GM23338 (cell line): ENCODE measurements around the gene IL6. TPM values are rescaled to one million over a fixed set of nuclear protein-coding genes. Genes with fewer than 3 reads are reported as not detected.

Source experiments
- ATAC-seq: fragments of 200-7000 bp; cut with Tn5 transposase; 3 replicates; pipeline ENCODE4 v1.9.1; 2020
- DNase-seq: peaks from one replicate; pipeline ENCODE4 v3.0.0-alpha.2; 2015; ENCODE audit warnings: low spot score
- H2AFZ ChIP-seq: fragments of 200-600 bp; sonication (generic); 2 replicates; pipeline ENCODE4 v1.8.0; 2016; ENCODE audit warnings: antibody characterized with exemption, mild to moderate bottlenecking, moderate library complexity
- H3F3A ChIP-seq: fragments of 200-600 bp; sonication (generic); replicated peaks from 2 replicates; pipeline ENCODE4 v1.8.0; 2017; ENCODE audit warnings: antibody characterized with exemption, mixed run types, low read depth
- H3K27ac ChIP-seq: fragments of 200-600 bp; sonication (generic); 2 replicates; pipeline ENCODE4 v1.6.1; 2016; ENCODE audit warnings: low read depth
- H3K27me3 ChIP-seq: fragments of 200-600 bp; sonication (generic); 2 replicates; pipeline ENCODE4 v1.8.0; 2016; ENCODE audit warnings: mild to moderate bottlenecking, mixed run types, moderate library complexity; ENCODE audit not compliant: insufficient read depth
- H3K36me3 ChIP-seq: fragments of 200-600 bp; sonication (generic); 2 replicates; pipeline ENCODE4 v1.8.0; 2016; ENCODE audit warnings: mild to moderate bottlenecking; ENCODE audit not compliant: insufficient read depth
- H3K4me1 ChIP-seq: fragments of 200-600 bp; sonication (generic); 2 replicates; pipeline ENCODE4 v1.8.0; 2016; ENCODE audit warnings: mild to moderate bottlenecking, moderate library complexity; ENCODE audit not compliant: insufficient read depth
- H3K4me2 ChIP-seq: fragments of 200-600 bp; sonication (generic); 2 replicates; pipeline ENCODE4 v1.7.1; 2017; ENCODE audit warnings: mixed run types
- H3K4me3 ChIP-seq: fragments of 200-600 bp; sonication (generic); 2 replicates; pipeline ENCODE4 v1.6.1; 2016; ENCODE audit warnings: mixed run types
- H3K79me2 ChIP-seq: fragments of 200-600 bp; sonication (generic); replicated peaks from 2 replicates; pipeline ENCODE4 v1.8.0; 2017; ENCODE audit warnings: mild to moderate bottlenecking; ENCODE audit not compliant: insufficient read depth
- H3K9me2 ChIP-seq: fragments of 200-600 bp; sonication (generic); 2 replicates; pipeline ENCODE4 v1.8.0; 2017; ENCODE audit not compliant: insufficient read depth
- H4K20me1 ChIP-seq: fragments of 200-600 bp; sonication (generic); replicated peaks from 2 replicates; pipeline ENCODE4 v1.8.0; 2017; ENCODE audit warnings: mild to moderate bottlenecking; ENCODE audit not compliant: insufficient read depth
- H3K27ac Mint-ChIP-seq: 2 replicates; pipeline ENCODE4 v1.8.0; 2020; ENCODE audit warnings: inconsistent platforms, mild to moderate bottlenecking, moderate library complexity, mixed read lengths
- H3K27me3 Mint-ChIP-seq: 3 replicates; pipeline ENCODE4 v1.8.0; 2022; ENCODE audit warnings: low read depth, mild to moderate bottlenecking, moderate library complexity, mixed read lengths, inconsistent platforms; ENCODE audit not compliant: insufficient read depth, poor library complexity
- H3K36me3 Mint-ChIP-seq: 3 replicates; pipeline ENCODE4 v1.8.0; 2021; ENCODE audit warnings: low read depth, mild to moderate bottlenecking, inconsistent platforms, moderate library complexity, mixed read lengths
- H3K4me1 Mint-ChIP-seq: 3 replicates; pipeline ENCODE4 v1.8.0; 2020; ENCODE audit warnings: mild to moderate bottlenecking, inconsistent platforms, mixed read lengths
- H3K4me3 Mint-ChIP-seq: 3 replicates; pipeline ENCODE4 v1.8.0; 2021; ENCODE audit warnings: moderate library complexity, mild to moderate bottlenecking, inconsistent platforms, mixed read lengths
- H3K9me3 Mint-ChIP-seq: 3 replicates; pipeline ENCODE4 v1.8.0; 2020; ENCODE audit warnings: moderate library complexity, mild to moderate bottlenecking, inconsistent platforms, mixed read lengths
- CREB1 ChIP-seq: fragments of 250-450 bp; sonication (Bioruptor Pico); IDR thresholded peaks from 2 replicates; pipeline ENCODE4 v1.5.0; 2020; ENCODE audit warnings: low read depth, mild to moderate bottlenecking, moderate library complexity
- EZH2 ChIP-seq: fragments of 200-600 bp; sonication (generic); IDR thresholded peaks from one replicate; pipeline ENCODE4 v1.8.0; 2017; ENCODE audit warnings: antibody characterized with exemption, mild to moderate bottlenecking, low read depth; ENCODE audit not compliant: unreplicated experiment
- EZH2phosphoT487 ChIP-seq: fragments of 200-600 bp; sonication (generic); IDR thresholded peaks from one replicate; pipeline ENCODE4 v1.8.1; 2018; ENCODE audit warnings: antibody characterized with exemption; ENCODE audit not compliant: unreplicated experiment
- JUNB ChIP-seq: IDR thresholded peaks from one replicate; pipeline ENCODE4 v1.6.1; 2016; ENCODE audit warnings: antibody characterized with exemption; ENCODE audit not compliant: unreplicated experiment
- NANOG ChIP-seq: IDR thresholded peaks from 2 replicates; pipeline ENCODE4 v1.6.1; 2016; ENCODE audit warnings: antibody characterized with exemption, borderline replicate concordance
- POLR2AphosphoS5 ChIP-seq: IDR thresholded peaks from 2 replicates; pipeline ENCODE4 v1.6.1; 2016; ENCODE audit warnings: antibody characterized with exemption, low read depth
- STAT1 ChIP-seq: IDR thresholded peaks from one replicate; pipeline ENCODE4 v1.6.1; 2016; ENCODE audit warnings: antibody characterized with exemption; ENCODE audit not compliant: unreplicated experiment
- ZNF114 ChIP-seq: fragments of 250-450 bp; sonication (Bioruptor Pico); IDR thresholded peaks from 2 replicates; pipeline ENCODE4 v1.5.0; 2020; ENCODE audit warnings: mild to moderate bottlenecking, moderate library complexity
- ZNF331 ChIP-seq: fragments of 250-450 bp; sonication (Bioruptor Pico); IDR thresholded peaks from 2 replicates; pipeline ENCODE4 v1.5.0; 2020; ENCODE audit warnings: low read depth, mild to moderate bottlenecking, moderate library complexity
- polyA plus RNA-seq: library from polyadenylated mRNA; unstranded; fragments of >200 nt; fragmentation: Nextera tagmentation; extraction: Ambion mirVana; gene quantifications from 2 replicates; pipeline ENCODE4 v1.2.1, GENCODE V29; 2016
- total RNA-seq: library from RNA; depleted of rRNA; stranded (reverse); fragments of >200 nt; shearing (Covaris generic); gene quantifications from 2 replicates; pipeline ENCODE4 v1.2.3, GENCODE V29; 2014
- TF ChIP-seq, protein P1 (sequence below): fragments of 250-450 bp; sonication (Bioruptor Pico); IDR thresholded peaks from 2 replicates; pipeline ENCODE4 v1.5.0; 2020; ENCODE audit warnings: mild to moderate bottlenecking, moderate library complexity
- TF ChIP-seq, protein P2 (sequence below): IDR thresholded peaks from one replicate; pipeline ENCODE4 v1.6.1; 2018; ENCODE audit warnings: antibody characterized with exemption; ENCODE audit not compliant: unreplicated experiment
- TF ChIP-seq, protein P3 (sequence below), 2 experiments: fragments of 200-600 bp in 1 of 2; sonication (generic) in 1 of 2; conservative IDR thresholded peaks; 2 replicates each; pipeline versions ENCODE4 v1.5.1 to v1.6.1; 2016 to 2017; ENCODE audit warnings: antibody characterized with exemption in 2 of 2, low read depth in 2 of 2, mild to moderate bottlenecking in 2 of 2, moderate library complexity in 1 of 2
- TF ChIP-seq, protein P4 (sequence below): IDR thresholded peaks from 2 replicates; pipeline ENCODE4 v1.6.1; 2016; ENCODE audit warnings: antibody characterized with exemption

Gene IL6
- total and polyA plus RNA-seq, 2 experiments from 2014 or later: 1.6 TPM; not detected in 1

DNA sequence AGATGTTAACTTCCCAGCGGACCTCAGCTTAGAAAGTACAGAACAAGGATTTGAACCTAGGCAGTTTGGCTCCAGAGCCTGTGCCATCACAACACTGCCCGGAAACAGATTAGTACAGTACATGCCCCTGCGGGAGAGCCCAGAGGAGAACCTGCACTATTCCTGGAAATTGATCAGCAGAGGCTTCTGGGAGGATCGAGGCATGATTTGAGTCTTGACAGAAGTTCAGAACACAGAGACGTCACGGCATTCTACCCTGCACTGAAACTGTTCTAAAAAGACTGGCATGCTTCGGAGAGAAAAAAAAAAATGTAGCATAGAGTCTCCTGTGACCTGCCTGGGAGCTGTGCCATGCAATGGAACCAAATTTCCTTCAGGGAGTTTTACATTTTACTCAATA lies 9.2 kb upstream of the IL6 start (continued):
- TF ChIP-seq, protein P1, sequence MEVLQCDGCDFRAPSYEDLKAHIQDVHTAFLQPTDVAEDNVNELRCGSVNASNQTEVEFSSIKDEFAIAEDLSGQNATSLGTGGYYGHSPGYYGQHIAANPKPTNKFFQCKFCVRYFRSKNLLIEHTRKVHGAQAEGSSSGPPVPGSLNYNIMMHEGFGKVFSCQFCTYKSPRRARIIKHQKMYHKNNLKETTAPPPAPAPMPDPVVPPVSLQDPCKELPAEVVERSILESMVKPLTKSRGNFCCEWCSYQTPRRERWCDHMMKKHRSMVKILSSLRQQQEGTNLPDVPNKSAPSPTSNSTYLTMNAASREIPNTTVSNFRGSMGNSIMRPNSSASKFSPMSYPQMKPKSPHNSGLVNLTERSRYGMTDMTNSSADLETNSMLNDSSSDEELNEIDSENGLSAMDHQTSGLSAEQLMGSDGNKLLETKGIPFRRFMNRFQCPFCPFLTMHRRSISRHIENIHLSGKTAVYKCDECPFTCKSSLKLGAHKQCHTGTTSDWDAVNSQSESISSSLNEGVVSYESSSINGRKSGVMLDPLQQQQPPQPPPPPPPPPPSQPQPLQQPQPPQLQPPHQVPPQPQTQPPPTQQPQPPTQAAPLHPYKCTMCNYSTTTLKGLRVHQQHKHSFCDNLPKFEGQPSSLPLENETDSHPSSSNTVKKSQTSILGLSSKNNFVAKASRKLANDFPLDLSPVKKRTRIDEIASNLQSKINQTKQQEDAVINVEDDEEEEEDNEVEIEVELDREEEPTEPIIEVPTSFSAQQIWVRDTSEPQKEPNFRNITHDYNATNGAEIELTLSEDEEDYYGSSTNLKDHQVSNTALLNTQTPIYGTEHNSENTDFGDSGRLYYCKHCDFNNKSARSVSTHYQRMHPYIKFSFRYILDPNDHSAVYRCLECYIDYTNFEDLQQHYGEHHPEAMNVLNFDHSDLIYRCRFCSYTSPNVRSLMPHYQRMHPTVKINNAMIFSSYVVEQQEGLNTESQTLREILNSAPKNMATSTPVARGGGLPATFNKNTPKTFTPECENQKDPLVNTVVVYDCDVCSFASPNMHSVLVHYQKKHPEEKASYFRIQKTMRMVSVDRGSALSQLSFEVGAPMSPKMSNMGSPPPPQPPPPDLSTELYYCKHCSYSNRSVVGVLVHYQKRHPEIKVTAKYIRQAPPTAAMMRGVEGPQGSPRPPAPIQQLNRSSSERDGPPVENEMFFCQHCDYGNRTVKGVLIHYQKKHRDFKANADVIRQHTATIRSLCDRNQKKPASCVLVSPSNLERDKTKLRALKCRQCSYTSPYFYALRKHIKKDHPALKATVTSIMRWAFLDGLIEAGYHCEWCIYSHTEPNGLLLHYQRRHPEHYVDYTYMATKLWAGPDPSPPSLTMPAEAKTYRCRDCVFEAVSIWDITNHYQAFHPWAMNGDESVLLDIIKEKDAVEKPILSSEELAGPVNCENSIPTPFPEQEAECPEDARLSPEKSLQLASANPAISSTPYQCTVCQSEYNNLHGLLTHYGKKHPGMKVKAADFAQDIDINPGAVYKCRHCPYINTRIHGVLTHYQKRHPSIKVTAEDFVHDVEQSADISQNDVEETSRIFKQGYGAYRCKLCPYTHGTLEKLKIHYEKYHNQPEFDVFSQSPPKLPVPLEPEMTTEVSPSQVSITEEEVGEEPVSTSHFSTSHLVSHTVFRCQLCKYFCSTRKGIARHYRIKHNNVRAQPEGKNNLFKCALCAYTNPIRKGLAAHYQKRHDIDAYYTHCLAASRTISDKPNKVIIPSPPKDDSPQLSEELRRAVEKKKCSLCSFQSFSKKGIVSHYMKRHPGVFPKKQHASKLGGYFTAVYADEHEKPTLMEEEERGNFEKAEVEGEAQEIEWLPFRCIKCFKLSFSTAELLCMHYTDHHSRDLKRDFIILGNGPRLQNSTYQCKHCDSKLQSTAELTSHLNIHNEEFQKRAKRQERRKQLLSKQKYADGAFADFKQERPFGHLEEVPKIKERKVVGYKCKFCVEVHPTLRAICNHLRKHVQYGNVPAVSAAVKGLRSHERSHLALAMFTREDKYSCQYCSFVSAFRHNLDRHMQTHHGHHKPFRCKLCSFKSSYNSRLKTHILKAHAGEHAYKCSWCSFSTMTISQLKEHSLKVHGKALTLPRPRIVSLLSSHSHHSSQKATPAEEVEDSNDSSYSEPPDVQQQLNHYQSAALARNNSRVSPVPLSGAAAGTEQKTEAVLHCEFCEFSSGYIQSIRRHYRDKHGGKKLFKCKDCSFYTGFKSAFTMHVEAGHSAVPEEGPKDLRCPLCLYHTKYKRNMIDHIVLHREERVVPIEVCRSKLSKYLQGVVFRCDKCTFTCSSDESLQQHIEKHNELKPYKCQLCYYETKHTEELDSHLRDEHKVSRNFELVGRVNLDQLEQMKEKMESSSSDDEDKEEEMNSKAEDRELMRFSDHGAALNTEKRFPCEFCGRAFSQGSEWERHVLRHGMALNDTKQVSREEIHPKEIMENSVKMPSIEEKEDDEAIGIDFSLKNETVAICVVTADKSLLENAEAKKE (CRISPR knock-in tag): no peak
- TF ChIP-seq EZH2phosphoT487 (no peak), ZNF331 (no peak)

DNA sequence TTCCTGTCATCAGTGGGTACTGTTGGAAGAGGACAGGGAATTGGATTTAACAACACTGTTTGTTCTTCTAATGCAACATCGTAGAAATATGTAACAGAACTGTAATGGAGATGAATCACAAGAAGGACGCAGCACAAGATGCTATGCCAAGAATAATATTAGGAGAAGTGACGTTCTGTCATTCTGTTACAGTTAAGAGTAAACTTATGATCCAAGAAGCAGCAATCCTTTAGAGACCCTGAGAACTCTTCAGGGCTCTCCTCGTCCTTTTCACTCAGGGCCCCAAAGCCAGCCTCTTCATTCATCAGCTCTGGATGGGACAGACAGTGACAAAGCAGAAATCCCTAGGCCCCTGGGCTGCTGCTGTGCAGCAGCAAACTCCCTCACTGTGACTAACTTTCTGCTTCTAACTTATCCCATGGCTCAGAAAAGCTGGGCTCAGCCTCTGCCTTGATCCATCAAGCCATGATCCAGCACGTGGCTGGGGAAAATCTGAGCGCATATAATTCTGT lies 8.7 kb upstream of the IL6 start:
- Histone ChIP-seq H3K27me3 (no peaks in the 10 kb centered on the region), H3K27ac (no peak overlapping the region), H3K4me3 (no peak overlapping the region), H3K9me2 (peaks cover 14% of the 10 kb centered on the region), H4K20me1 (no peaks in the 10 kb centered on the region), H3K4me2 (no peak overlapping the region), H3K4me1 (peaks cover 11% of the 10 kb centered on the region), H2AFZ (peak overlapping the region; percentile 65; the same call in 1 of the 2 replicates), H3F3A (no peaks in the 10 kb centered on the region), H3K79me2 (no peaks in the 10 kb centered on the region), H3K36me3 (no peaks in the 10 kb centered on the region)
- peaks cover 14% of the 10 kb centered on the region for H3K4me1 Mint-ChIP-seq
- no peaks in the 10 kb centered on the region for H3K36me3 Mint-ChIP-seq
- no peak for DNase-seq
- no peaks in the 10 kb centered on the region for H3K9me3 Mint-ChIP-seq
- no peak overlapping the region for H3K4me3 Mint-ChIP-seq
- no peak; the same call in 2 of the 3 replicates for ATAC-seq
- no peak overlapping the region for H3K27ac Mint-ChIP-seq
- H3K27me3 Mint-ChIP-seq: no peaks in the 10 kb centered on the region
- TF ChIP-seq CREB1 (CRISPR knock-in tag): no peak
- TF ChIP-seq, protein P2, sequence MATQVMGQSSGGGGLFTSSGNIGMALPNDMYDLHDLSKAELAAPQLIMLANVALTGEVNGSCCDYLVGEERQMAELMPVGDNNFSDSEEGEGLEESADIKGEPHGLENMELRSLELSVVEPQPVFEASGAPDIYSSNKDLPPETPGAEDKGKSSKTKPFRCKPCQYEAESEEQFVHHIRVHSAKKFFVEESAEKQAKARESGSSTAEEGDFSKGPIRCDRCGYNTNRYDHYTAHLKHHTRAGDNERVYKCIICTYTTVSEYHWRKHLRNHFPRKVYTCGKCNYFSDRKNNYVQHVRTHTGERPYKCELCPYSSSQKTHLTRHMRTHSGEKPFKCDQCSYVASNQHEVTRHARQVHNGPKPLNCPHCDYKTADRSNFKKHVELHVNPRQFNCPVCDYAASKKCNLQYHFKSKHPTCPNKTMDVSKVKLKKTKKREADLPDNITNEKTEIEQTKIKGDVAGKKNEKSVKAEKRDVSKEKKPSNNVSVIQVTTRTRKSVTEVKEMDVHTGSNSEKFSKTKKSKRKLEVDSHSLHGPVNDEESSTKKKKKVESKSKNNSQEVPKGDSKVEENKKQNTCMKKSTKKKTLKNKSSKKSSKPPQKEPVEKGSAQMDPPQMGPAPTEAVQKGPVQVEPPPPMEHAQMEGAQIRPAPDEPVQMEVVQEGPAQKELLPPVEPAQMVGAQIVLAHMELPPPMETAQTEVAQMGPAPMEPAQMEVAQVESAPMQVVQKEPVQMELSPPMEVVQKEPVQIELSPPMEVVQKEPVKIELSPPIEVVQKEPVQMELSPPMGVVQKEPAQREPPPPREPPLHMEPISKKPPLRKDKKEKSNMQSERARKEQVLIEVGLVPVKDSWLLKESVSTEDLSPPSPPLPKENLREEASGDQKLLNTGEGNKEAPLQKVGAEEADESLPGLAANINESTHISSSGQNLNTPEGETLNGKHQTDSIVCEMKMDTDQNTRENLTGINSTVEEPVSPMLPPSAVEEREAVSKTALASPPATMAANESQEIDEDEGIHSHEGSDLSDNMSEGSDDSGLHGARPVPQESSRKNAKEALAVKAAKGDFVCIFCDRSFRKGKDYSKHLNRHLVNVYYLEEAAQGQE: no peak
- no peak for TF ChIP-seq ZNF114 (CRISPR knock-in tag)
- no peak for TF ChIP-seq POLR2AphosphoS5
- TF ChIP-seq, protein P3, sequence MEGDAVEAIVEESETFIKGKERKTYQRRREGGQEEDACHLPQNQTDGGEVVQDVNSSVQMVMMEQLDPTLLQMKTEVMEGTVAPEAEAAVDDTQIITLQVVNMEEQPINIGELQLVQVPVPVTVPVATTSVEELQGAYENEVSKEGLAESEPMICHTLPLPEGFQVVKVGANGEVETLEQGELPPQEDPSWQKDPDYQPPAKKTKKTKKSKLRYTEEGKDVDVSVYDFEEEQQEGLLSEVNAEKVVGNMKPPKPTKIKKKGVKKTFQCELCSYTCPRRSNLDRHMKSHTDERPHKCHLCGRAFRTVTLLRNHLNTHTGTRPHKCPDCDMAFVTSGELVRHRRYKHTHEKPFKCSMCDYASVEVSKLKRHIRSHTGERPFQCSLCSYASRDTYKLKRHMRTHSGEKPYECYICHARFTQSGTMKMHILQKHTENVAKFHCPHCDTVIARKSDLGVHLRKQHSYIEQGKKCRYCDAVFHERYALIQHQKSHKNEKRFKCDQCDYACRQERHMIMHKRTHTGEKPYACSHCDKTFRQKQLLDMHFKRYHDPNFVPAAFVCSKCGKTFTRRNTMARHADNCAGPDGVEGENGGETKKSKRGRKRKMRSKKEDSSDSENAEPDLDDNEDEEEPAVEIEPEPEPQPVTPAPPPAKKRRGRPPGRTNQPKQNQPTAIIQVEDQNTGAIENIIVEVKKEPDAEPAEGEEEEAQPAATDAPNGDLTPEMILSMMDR (conservative IDR thresholded peaks at IDR 0.05; ENCODE audit: low read depth in 2 of 2): no peak
- no peak for TF ChIP-seq JUNB
- no peak for TF ChIP-seq EZH2phosphoT487
- no peak for TF ChIP-seq EZH2
- TF ChIP-seq, protein P4, sequence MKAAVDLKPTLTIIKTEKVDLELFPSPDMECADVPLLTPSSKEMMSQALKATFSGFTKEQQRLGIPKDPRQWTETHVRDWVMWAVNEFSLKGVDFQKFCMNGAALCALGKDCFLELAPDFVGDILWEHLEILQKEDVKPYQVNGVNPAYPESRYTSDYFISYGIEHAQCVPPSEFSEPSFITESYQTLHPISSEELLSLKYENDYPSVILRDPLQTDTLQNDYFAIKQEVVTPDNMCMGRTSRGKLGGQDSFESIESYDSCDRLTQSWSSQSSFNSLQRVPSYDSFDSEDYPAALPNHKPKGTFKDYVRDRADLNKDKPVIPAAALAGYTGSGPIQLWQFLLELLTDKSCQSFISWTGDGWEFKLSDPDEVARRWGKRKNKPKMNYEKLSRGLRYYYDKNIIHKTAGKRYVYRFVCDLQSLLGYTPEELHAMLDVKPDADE: no peak
- no peak for TF ChIP-seq STAT1
- no peak for TF ChIP-seq NANOG
- no peak for TF ChIP-seq ZNF331
